Neural progenitor cell (in vitro differentiated cells): Measurements from ENCODE around the gene BICDL1.

Source experiments
- EZH2 ChIP-seq: fragments of 200-600 bp; sonication (generic); IDR thresholded peaks from 2 replicates; pipeline ENCODE4 v1.6.1; 2017; ENCODE audit warnings: antibody characterized with exemption, mild to moderate bottlenecking, moderate library complexity
- TF ChIP-seq, protein P1 (sequence below): fragments of 200-600 bp; sonication (generic); IDR thresholded peaks from 2 replicates; pipeline ENCODE4 v1.5.1; 2017; ENCODE audit warnings: antibody characterized with exemption, mild to moderate bottlenecking

DNA sequence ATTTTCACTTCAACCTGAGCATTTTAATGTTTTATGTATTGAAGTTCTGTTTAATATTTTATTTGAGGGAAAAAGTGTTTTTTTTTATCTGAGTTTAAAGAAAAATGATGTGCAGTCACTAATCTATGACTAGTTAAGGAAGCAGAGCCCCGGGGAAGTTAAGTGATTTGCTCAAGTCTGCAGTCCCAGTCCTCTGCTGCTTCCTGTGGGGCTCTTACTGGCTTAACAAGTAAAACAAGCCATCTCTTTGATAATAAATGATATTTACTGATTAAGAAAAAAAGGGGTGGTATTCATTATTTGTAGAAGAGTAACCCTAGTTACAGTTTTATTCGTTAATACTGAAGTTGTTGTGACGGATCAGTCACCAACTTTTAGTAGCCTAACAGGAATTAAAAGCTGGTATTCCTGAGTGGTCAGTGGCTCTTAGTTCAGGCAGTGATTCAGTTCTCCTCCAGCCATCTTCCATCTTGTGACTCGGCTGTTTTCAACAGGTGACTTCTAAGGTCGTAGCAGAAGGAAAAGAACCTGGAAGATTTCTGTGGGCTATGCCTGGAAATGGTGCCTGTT lies 21.7 kb downstream of the BICDL1 start:
- TF ChIP-seq, protein P1, sequence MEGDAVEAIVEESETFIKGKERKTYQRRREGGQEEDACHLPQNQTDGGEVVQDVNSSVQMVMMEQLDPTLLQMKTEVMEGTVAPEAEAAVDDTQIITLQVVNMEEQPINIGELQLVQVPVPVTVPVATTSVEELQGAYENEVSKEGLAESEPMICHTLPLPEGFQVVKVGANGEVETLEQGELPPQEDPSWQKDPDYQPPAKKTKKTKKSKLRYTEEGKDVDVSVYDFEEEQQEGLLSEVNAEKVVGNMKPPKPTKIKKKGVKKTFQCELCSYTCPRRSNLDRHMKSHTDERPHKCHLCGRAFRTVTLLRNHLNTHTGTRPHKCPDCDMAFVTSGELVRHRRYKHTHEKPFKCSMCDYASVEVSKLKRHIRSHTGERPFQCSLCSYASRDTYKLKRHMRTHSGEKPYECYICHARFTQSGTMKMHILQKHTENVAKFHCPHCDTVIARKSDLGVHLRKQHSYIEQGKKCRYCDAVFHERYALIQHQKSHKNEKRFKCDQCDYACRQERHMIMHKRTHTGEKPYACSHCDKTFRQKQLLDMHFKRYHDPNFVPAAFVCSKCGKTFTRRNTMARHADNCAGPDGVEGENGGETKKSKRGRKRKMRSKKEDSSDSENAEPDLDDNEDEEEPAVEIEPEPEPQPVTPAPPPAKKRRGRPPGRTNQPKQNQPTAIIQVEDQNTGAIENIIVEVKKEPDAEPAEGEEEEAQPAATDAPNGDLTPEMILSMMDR = no peak
- TF ChIP-seq EZH2 = no peak
